Left ventricle myocardium inferior (tissue), 1 donor: ENCODE results near the gene GPRC5A. TPM values are rescaled to one million over a fixed set of nuclear protein-coding genes. Genes with fewer than 3 reads are reported as not detected.
"Not testable (repeated sequence)": the region's sequence is repeated elsewhere in the genome, so short reads cannot be mapped to it uniquely, and the experiment has no call there.

Source experiments
- DNase-seq: peaks from one replicate; pipeline ENCODE4 v3.0.0-alpha.2; 2020
- H3K27ac ChIP-seq: fragments of 200-600 bp; replicated peaks from 2 replicates; pipeline ENCODE4 v1.8.0; 2021
- H3K27me3 ChIP-seq: fragments of 200-600 bp; 2 replicates; pipeline ENCODE4 v1.8.0; 2021; ENCODE audit warnings: low read depth
- H3K36me3 ChIP-seq: fragments of 200-600 bp; 2 replicates; pipeline ENCODE4 v1.8.0; 2021
- H3K4me1 ChIP-seq: fragments of 200-600 bp; 2 replicates; pipeline ENCODE4 v1.8.0; 2021
- H3K4me3 ChIP-seq: fragments of 200-600 bp; 2 replicates; pipeline ENCODE4 v1.8.0; 2021; ENCODE audit warnings: mild to moderate bottlenecking, moderate library complexity
- H3K9me3 ChIP-seq: fragments of 200-600 bp; replicated peaks from 2 replicates; pipeline ENCODE4 v1.8.0; 2021
- intact Hi-C: fragments of 100-400 bp; cut with micrococcal nuclease; formaldehyde crosslinking; loops from one replicate; pipeline ENCODE4 v1.11.0; 2022
- total RNA-seq: library from RNA; stranded (reverse); fragmentation: NEBNext Ultra II Directional; extraction: Animal tissue kit (Norgen Biotek cat#: 25700); gene quantifications from one replicate; pipeline ENCODE4 v1.2.1, GENCODE V29; 2021
- TF ChIP-seq, protein P1 (sequence below): fragments of 200-600 bp; IDR thresholded peaks from 2 replicates; pipeline ENCODE4 v1.8.0; 2021; ENCODE audit warnings: antibody characterized with exemption, mild to moderate bottlenecking, borderline replicate concordance
- donor health status: DM: no; HTN: yes; CAD: no; lungs with severe emphysema.

Gene GPRC5A
- total RNA-seq, 1 donor from 2014 or later, result 0.77 TPM

DNA sequence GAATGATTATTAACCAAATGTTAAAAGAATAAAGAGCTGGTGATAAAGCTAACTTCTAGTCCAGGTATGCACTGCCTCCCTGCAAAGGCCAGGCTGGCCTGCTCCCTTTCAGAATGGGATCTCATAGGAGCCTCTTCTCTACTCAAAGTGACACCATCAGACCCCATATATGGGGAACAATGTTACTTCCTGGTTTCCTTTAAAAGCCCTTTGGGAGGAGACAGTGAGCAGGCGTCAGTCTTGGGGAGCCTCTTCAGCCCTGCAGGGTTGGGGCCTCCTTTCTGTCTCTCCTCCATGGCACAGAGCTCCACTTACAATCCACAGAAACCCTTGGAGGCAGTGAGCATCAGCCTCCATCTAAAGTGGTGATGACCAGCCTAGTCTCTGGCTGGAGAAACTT lies 17.3 kb upstream of the GPRC5A start:
- intact Hi-C loops, result no loop called here
- Histone ChIP-seq H3K4me3 (no peak overlapping the region), H3K4me1 (no peaks in the 10 kb centered on the region), H3K27ac (no peak overlapping the region), H3K9me3 (no peaks in the 10 kb centered on the region), H3K27me3 (no peaks in the 10 kb centered on the region), H3K36me3 (no peaks in the 10 kb centered on the region)
- no peak for DNase-seq
- TF ChIP-seq, protein P1, sequence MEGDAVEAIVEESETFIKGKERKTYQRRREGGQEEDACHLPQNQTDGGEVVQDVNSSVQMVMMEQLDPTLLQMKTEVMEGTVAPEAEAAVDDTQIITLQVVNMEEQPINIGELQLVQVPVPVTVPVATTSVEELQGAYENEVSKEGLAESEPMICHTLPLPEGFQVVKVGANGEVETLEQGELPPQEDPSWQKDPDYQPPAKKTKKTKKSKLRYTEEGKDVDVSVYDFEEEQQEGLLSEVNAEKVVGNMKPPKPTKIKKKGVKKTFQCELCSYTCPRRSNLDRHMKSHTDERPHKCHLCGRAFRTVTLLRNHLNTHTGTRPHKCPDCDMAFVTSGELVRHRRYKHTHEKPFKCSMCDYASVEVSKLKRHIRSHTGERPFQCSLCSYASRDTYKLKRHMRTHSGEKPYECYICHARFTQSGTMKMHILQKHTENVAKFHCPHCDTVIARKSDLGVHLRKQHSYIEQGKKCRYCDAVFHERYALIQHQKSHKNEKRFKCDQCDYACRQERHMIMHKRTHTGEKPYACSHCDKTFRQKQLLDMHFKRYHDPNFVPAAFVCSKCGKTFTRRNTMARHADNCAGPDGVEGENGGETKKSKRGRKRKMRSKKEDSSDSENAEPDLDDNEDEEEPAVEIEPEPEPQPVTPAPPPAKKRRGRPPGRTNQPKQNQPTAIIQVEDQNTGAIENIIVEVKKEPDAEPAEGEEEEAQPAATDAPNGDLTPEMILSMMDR, result no peak

- H3K27me3 ChIP-seq, intact Hi-C loops, H3K4me3 ChIP-seq, H3K36me3 ChIP-seq, DNase-seq, H3K9me3 ChIP-seq, H3K27ac ChIP-seq, H3K4me1 ChIP-seq: not testable (repeated sequence)
These were observed 16.1 kb upstream of the GPRC5A start for GRCh38 chr12:12875301-12875700.

DNA sequence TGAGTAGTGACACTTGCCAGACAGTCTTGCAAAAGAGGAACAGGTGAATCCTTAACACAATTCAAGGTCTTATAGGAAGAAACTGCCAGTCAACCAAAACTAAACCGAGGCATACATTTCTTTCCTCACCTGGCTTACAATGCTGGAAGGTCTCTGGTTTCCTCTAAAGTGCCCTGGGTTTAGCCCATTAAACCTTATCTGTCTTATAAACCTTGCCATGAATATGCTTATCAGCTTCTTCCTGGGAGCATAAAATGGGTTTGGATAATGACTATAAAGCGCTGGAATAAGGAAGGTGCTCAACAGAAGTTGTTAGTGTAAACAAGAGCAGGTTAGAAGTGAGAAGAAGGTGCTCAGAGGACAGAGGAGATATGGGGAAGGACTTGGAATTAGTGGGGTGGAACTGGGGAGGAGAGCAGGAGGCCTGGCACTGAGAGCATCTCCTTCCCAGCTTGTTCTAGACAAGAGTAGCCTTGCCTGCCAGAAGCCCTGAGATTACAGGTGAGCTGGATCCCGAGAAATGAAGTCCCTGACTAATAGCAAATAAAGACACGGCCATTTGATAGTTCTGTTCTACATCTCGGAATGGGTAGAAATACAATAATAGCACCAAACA lies 14.1 kb upstream of the GPRC5A start:
- TF ChIP-seq, protein P1, result no peak
- Histone ChIP-seq H3K27me3 (no peaks in the 10 kb centered on the region), H3K9me3 (no peaks in the 10 kb centered on the region), H3K27ac (no peak overlapping the region), H3K4me1 (no peaks in the 10 kb centered on the region), H3K4me3 (no peak overlapping the region), H3K36me3 (no peaks in the 10 kb centered on the region)
- DNase-seq, result no peak
- intact Hi-C loops, result no loop called here

DNA sequence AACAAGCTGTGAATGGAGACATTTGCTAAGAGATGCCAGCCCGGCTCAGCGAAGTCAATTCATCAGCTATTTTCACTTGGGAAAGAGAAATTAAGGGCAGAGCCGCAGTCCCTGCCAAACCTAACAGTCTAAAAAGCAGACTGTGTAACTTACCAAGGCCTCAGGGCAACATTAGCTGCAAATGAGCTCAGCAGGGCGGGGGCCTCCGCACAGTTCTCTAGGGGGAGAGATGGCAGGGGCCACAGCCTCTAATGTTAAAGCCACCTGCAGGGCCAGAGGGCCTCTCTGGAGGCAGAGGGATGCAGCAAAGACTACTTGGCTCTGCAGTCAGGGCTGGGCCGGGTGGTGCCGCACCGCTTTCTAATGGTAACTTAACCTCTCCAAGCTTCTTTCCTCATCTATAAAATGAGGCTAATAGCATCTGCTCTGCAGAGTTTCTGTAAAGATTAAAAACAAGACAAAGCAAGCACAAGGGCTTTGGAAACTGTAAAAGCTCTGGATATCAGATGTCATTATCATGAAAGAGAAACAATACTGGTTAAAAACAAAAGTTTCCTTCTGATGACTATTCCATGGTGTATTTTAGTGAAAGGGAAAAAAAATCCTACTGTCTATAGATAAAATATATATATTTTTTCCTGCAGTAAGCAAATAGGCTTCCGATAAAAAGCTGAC lies 13.4 kb upstream of the GPRC5A start:
- Histone ChIP-seq H3K9me3 (no peaks in the 10 kb centered on the region), H3K4me1 (no peaks in the 10 kb centered on the region), H3K36me3 (no peaks in the 10 kb centered on the region), H3K4me3 (no peak overlapping the region), H3K27me3 (no peaks in the 10 kb centered on the region), H3K27ac (no peak overlapping the region)
- intact Hi-C loops, result no loop called here
- no peak for DNase-seq
- TF ChIP-seq, protein P1, result no peak

GRCh38 chr12:12880537-12880936 lies 10.8 kb upstream of the GPRC5A start:
- TF ChIP-seq, protein P1, result no peak

More at GRCh38 chr12:12880537-12880936, 10.8 kb upstream of the GPRC5A start:
- no peak for DNase-seq
- Histone ChIP-seq H3K4me3 (no peak overlapping the region), H3K9me3 (no peaks in the 10 kb centered on the region), H3K4me1 (no peaks in the 10 kb centered on the region), H3K36me3 (no peaks in the 10 kb centered on the region), H3K27ac (no peak overlapping the region), H3K27me3 (no peaks in the 10 kb centered on the region)
- intact Hi-C loops, result no loop called here
